CD4-positive, alpha-beta memory T cell (primary cell): Measurements from ENCODE around the gene COA3. TPM values are rescaled to one million over a fixed set of nuclear protein-coding genes. Genes with fewer than 3 reads are reported as not detected.

ENCODE experiments used
- CTCF ChIA-PET: fragments of 350-600 bp; sonication (Branson Sonifier 250); formaldehyde crosslinking; loops from one replicate; lab custom pipeline; 2021; ENCODE audit warnings: inconsistent platforms; ENCODE audit not compliant: partially characterized antibody; lab: Charles Lee
- POLR2A ChIA-PET: fragments of 350-600 bp; sonication (Branson Sonifier 250); formaldehyde crosslinking; loops from one replicate; lab custom pipeline; 2021; ENCODE audit not compliant: partially characterized antibody; lab: Charles Lee
- DNase-seq, 5 donors: peaks; one replicate each; pipeline versions ENCODE4 v3.0.0 to v3.0.0-alpha.2; 2020 to 2022; ENCODE audit warnings: mixed read lengths in 1 of 5
- H3K27ac ChIP-seq: one replicate; pipeline ENCODE4 v1.7.0; 2013; ENCODE audit warnings: low read depth, low read length
- H3K27me3 ChIP-seq: 2 replicates; pipeline ENCODE4 v1.7.0; 2013; ENCODE audit warnings: mild to moderate bottlenecking, low read length, moderate library complexity; ENCODE audit not compliant: insufficient read depth
- H3K36me3 ChIP-seq: 2 replicates; pipeline ENCODE4 v1.7.0; 2013; ENCODE audit warnings: mild to moderate bottlenecking, low read length, moderate library complexity; ENCODE audit not compliant: insufficient read depth
- H3K4me1 ChIP-seq: 2 replicates; pipeline ENCODE4 v1.7.0; 2013; ENCODE audit warnings: mild to moderate bottlenecking, low read length, moderate library complexity; ENCODE audit not compliant: insufficient read depth
- H3K4me3 ChIP-seq, 2 donors: one replicate each; pipeline ENCODE4 v1.7.0; 2013; ENCODE audit warnings: low read length in 2 of 2, mild to moderate bottlenecking in 1 of 2
- H3K9me3 ChIP-seq, 2 donors: one replicate each; pipeline ENCODE4 v1.7.0; 2013; ENCODE audit warnings: low read length in 2 of 2, control low read depth in 1 of 2; ENCODE audit not compliant: control insufficient read depth in 1 of 2
- H3K27ac Mint-ChIP-seq, 7 donors: one replicate each; pipeline ENCODE4 v1.8.0; 2020 to 2021; ENCODE audit warnings: mixed read lengths in 7 of 7, mild to moderate bottlenecking in 6 of 7, inconsistent platforms in 3 of 7, moderate library complexity in 3 of 7
- H3K27me3 Mint-ChIP-seq, 2 donors: one replicate each; pipeline ENCODE4 v1.8.0; 2020 to 2021; ENCODE audit warnings: mixed read lengths in 2 of 2
- H3K36me3 Mint-ChIP-seq, 2 donors: one replicate each; pipeline ENCODE4 v1.8.0; 2020 to 2021; ENCODE audit warnings: mixed read lengths in 2 of 2, inconsistent platforms in 1 of 2, mild to moderate bottlenecking in 1 of 2
- H3K4me1 Mint-ChIP-seq, 4 donors: one replicate each; pipeline ENCODE4 v1.8.0; 2020 to 2021; ENCODE audit warnings: mixed read lengths in 4 of 4, mild to moderate bottlenecking in 1 of 4
- H3K4me3 Mint-ChIP-seq, 8 donors: one replicate each; pipeline ENCODE4 v1.8.0; 2020 to 2021; ENCODE audit warnings: mixed read lengths in 8 of 8, mild to moderate bottlenecking in 7 of 8, moderate library complexity in 6 of 8, inconsistent platforms in 3 of 8
- H3K9me3 Mint-ChIP-seq, 8 donors: one replicate each; pipeline ENCODE4 v1.8.0; 2020 to 2021; ENCODE audit warnings: mixed read lengths in 8 of 8, mild to moderate bottlenecking in 5 of 8, inconsistent platforms in 3 of 8, moderate library complexity in 1 of 8
- intact Hi-C: fragments of 100-400 bp; cut with micrococcal nuclease; formaldehyde crosslinking; loops from one replicate; pipeline ENCODE4 v1.15.1; 2023
- polyA plus RNA-seq, 2 donors: library from polyadenylated mRNA; unstranded; fragments of 300-500 nt; fragmentation: Illumina TruSeq; gene quantifications; one replicate each; pipeline ENCODE4 v1.2.3, GENCODE V29; 2021
- total RNA-seq, 2 experiments: library from RNA; stranded (reverse); gene quantifications; one replicate each; pipeline ENCODE4 v1.2.3, GENCODE V29; 2021

Gene COA3
- total and polyA plus RNA-seq, 4 experiments from 2014 or later = 27.7 to 153 (median 70.0) TPM

GRCh38 chr17:42767512-42767911, 31.0 kb downstream of the COA3 start:
- no peaks in the 10 kb centered on the region for H3K36me3 ChIP-seq
- no peak overlapping the region for H3K27ac ChIP-seq
- Mint-ChIP-seq H3K4me1 (peaks cover 3 to 12% (median 8%) of the 10 kb centered on the region in 4 donors), H3K27me3 (peaks cover 14 to 27% of the 10 kb centered on the region in 2 donors), H3K27ac (no peak overlapping the region), H3K4me3 (no peak overlapping the region), H3K36me3 (no peaks in the 10 kb centered on the region), H3K9me3 (no peaks in the 10 kb centered on the region)
- peaks cover 13% of the 10 kb centered on the region for H3K27me3 ChIP-seq
- H3K4me3 ChIP-seq = no peak overlapping the region
- intact Hi-C loops = no loop called here
- no peaks in the 10 kb centered on the region for H3K9me3 ChIP-seq
- no peak for DNase-seq
- CTCF ChIA-PET = interaction anchor here (0.9 to 1.9 kb wide), 3 partner anchors 49 to 189 kb away, joined by 3 to 6 read pairs (median 4); partner anchors contain the start of gene PSMC3IP
- POLR2A ChIA-PET = no interaction called here
- H3K4me1 ChIP-seq = peaks cover 2% of the 10 kb centered on the region

GRCh38 chr17:42766124-42766523, 32.4 kb downstream of the COA3 start:
- no peak for DNase-seq
- H3K4me3 ChIP-seq = no peak overlapping the region
- H3K36me3 ChIP-seq = no peaks in the 10 kb centered on the region
- H3K27me3 ChIP-seq = peaks cover 26% of the 10 kb centered on the region
- ChIA-PET CTCF (interaction anchor here (1.9 kb wide), 1 partner anchor 47 kb away, joined by 6 read pairs; no protein-coding TSS in a partner anchor), POLR2A (no interaction called here)
- no peak overlapping the region for H3K4me3 Mint-ChIP-seq
- peaks cover 4% of the 10 kb centered on the region for H3K4me1 ChIP-seq
- intact Hi-C loops = no loop called here
- H3K27ac ChIP-seq = no peak overlapping the region
- H3K4me1 Mint-ChIP-seq = peaks cover 0 to 6% (median 2%) of the 10 kb centered on the region in 4 donors
- H3K27ac Mint-ChIP-seq = no peak overlapping the region
- H3K9me3 ChIP-seq = no peaks in the 10 kb centered on the region
- H3K36me3 Mint-ChIP-seq = no peaks in the 10 kb centered on the region
- peaks cover 23 to 36% of the 10 kb centered on the region in 2 donors for H3K27me3 Mint-ChIP-seq
- no peaks in the 10 kb centered on the region for H3K9me3 Mint-ChIP-seq

- Mint-ChIP-seq H3K4me3 (peak overlapping the region in 5 of 8 donors; percentile 10 to 70 (median 22)), H3K36me3 (no peaks in the 10 kb centered on the region), H3K9me3 (no peaks in the 10 kb centered on the region), H3K27me3 (peaks cover 30 to 48% of the 10 kb centered on the region in 2 donors), H3K4me1 (peaks cover 2 to 10% (median 4%) of the 10 kb centered on the region in 4 donors), H3K27ac (no peak overlapping the region)
- no peak for DNase-seq
- Histone ChIP-seq H3K4me3 (no peak overlapping the region), H3K4me1 (peaks cover 7% of the 10 kb centered on the region), H3K27me3 (peaks cover 34% of the 10 kb centered on the region), H3K27ac (no peak overlapping the region), H3K9me3 (no peaks in the 10 kb centered on the region), H3K36me3 (no peaks in the 10 kb centered on the region)
- ChIA-PET CTCF (interaction anchor here (2.9 to 3.6 kb wide), 2 partner anchors 43 to 184 kb away, joined by 20 to 35 read pairs; partner anchors contain the start of gene PSMC3IP), POLR2A (interaction anchor here (3.1 kb wide), 1 partner anchor 12 kb away, joined by 13 read pairs; the partner anchor contains the start of gene VPS25)
- intact Hi-C loops = no loop called here
These were observed 36.9 kb downstream of the COA3 start for GRCh38 chr17:42761638-42762037.

- Histone ChIP-seq H3K4me3 (no peak within 1 kb of the TSS), H3K27ac (no peak within 1 kb of the TSS), H3K27me3 (peaks cover 34% of the 10 kb centered on the region), H3K4me1 (peaks cover 7% of the 10 kb centered on the region), H3K9me3 (no peaks in the 10 kb centered on the region), H3K36me3 (no peaks in the 10 kb centered on the region)
- no peaks in the 10 kb centered on the region for H3K9me3 Mint-ChIP-seq
- intact Hi-C loops = no loop called here
- no peak for DNase-seq
- H3K36me3 Mint-ChIP-seq = no peaks in the 10 kb centered on the region
- H3K27ac Mint-ChIP-seq = peak within 1 kb of the TSS in 2 of 7 donors; percentile 36 to 46
- H3K4me3 Mint-ChIP-seq = peak within 1 kb of the TSS; percentile 4 to 75 (median 48)
- CTCF ChIA-PET = interaction anchor here (0.6 to 3.6 kb wide), 7 partner anchors 11 to 183 kb away, joined by 3 to 35 read pairs (median 4); partner anchors contain the start of genes BECN1 and PSMC3IP
- POLR2A ChIA-PET = interaction anchor here (3.1 kb wide), 1 partner anchor 13 kb away, joined by 13 read pairs; the partner anchor contains the start of gene VPS25
- H3K4me1 Mint-ChIP-seq = peaks cover 2 to 10% (median 4%) of the 10 kb centered on the region in 4 donors
- H3K27me3 Mint-ChIP-seq = peaks cover 35 to 52% of the 10 kb centered on the region in 2 donors
These were observed 37.6 kb downstream of the COA3 start, which contains the start of gene RAMP2 for GRCh38 chr17:42760652-42761581. Gene RAMP2, plus strand, starts transcription at chr17:42761227. Its CDS starts 35 bp downstream, at chr17:42761262.

- no peak for DNase-seq
- Mint-ChIP-seq H3K36me3 (no peaks in the 10 kb centered on the region), H3K27me3 (peaks cover 32 to 49% of the 10 kb centered on the region in 2 donors), H3K4me3 (peak overlapping the region in 7 of 8 donors; percentile 4 to 75 (median 48)), H3K27ac (peak overlapping the region in 1 of 7 donors; percentile 36), H3K9me3 (no peaks in the 10 kb centered on the region), H3K4me1 (peaks cover 2 to 10% (median 4%) of the 10 kb centered on the region in 4 donors)
- no peak overlapping the region for H3K27ac ChIP-seq
- POLR2A ChIA-PET = interaction anchor here (3.1 kb wide), 1 partner anchor 13 kb away, joined by 13 read pairs; the partner anchor contains the start of gene VPS25
- H3K4me3 ChIP-seq = no peak overlapping the region
- H3K4me1 ChIP-seq = peaks cover 7% of the 10 kb centered on the region
- CTCF ChIA-PET = interaction anchor here (0.5 to 1.5 kb wide), 7 partner anchors 9 to 182 kb away, joined by 3 to 7 read pairs (median 4); partner anchors contain the start of gene BECN1
- intact Hi-C loops = no loop called here
- H3K27me3 ChIP-seq = peaks cover 34% of the 10 kb centered on the region
- H3K9me3 ChIP-seq = no peaks in the 10 kb centered on the region
- H3K36me3 ChIP-seq = no peaks in the 10 kb centered on the region
These were observed 38.4 kb downstream of the COA3 start for GRCh38 chr17:42759982-42760651.

GRCh38 chr17:42754782-42755181, 43.7 kb downstream of the COA3 start:
- no peak overlapping the region for H3K27ac ChIP-seq
- DNase-seq = no peak
- no peaks in the 10 kb centered on the region for H3K4me1 ChIP-seq
- intact Hi-C loops = no loop called here
- no peaks in the 10 kb centered on the region for H3K9me3 ChIP-seq
- Mint-ChIP-seq H3K4me3 (no peak overlapping the region), H3K27me3 (peaks cover 16 to 27% of the 10 kb centered on the region in 2 donors), H3K4me1 (no peaks in the 10 kb centered on the region), H3K9me3 (no peaks in the 10 kb centered on the region), H3K36me3 (no peaks in the 10 kb centered on the region), H3K27ac (no peak overlapping the region)
- H3K36me3 ChIP-seq = no peaks in the 10 kb centered on the region
- ChIA-PET CTCF (interaction anchor here (1.0 to 1.3 kb wide), 2 partner anchors 8 to 177 kb away, joined by 3 read pairs; no protein-coding TSS in a partner anchor), POLR2A (no interaction called here)
- no peak overlapping the region for H3K4me3 ChIP-seq
- H3K27me3 ChIP-seq = no peaks in the 10 kb centered on the region
